Right ventricle myocardium inferior (tissue), 1 donor: ENCODE data around the gene TTLL9. TPM values are rescaled to one million over a fixed set of nuclear protein-coding genes. Genes with fewer than 3 reads are reported as not detected.

ENCODE experiments used
- ATAC-seq: fragments of 200-7000 bp; cut with Tn5 transposase; one replicate; pipeline ENCODE4 v1.9.1; 2020; ENCODE audit warnings: mild to moderate bottlenecking, moderate library complexity
- DNase-seq: peaks from one replicate; pipeline ENCODE4 v3.0.0; 2021; ENCODE audit errors: missing footprints
- intact Hi-C: fragments of 100-400 bp; cut with DNase I; formaldehyde crosslinking; loops from one replicate; pipeline ENCODE4 v1.11.0; 2022
- total RNA-seq: library from RNA; stranded (reverse); fragmentation: NEBNext Ultra II Directional; extraction: Animal tissue kit (Norgen Biotek cat#: 25700); gene quantifications from one replicate; pipeline ENCODE4 v1.2.1, GENCODE V29; 2021
- donor health status: DM: no; HTN: yes; CAD: no; lungs with severe emphysema.

TTLL9 gene
- total RNA-seq, 1 donor from 2014 or later = not detected

GRCh38 chr20:31869673-31869941 is 827 bp upstream of the TTLL9 start:
- intact Hi-C loops = no loop called here
- ATAC-seq (peak; percentile 5), DNase-seq (no peak)

DNA sequence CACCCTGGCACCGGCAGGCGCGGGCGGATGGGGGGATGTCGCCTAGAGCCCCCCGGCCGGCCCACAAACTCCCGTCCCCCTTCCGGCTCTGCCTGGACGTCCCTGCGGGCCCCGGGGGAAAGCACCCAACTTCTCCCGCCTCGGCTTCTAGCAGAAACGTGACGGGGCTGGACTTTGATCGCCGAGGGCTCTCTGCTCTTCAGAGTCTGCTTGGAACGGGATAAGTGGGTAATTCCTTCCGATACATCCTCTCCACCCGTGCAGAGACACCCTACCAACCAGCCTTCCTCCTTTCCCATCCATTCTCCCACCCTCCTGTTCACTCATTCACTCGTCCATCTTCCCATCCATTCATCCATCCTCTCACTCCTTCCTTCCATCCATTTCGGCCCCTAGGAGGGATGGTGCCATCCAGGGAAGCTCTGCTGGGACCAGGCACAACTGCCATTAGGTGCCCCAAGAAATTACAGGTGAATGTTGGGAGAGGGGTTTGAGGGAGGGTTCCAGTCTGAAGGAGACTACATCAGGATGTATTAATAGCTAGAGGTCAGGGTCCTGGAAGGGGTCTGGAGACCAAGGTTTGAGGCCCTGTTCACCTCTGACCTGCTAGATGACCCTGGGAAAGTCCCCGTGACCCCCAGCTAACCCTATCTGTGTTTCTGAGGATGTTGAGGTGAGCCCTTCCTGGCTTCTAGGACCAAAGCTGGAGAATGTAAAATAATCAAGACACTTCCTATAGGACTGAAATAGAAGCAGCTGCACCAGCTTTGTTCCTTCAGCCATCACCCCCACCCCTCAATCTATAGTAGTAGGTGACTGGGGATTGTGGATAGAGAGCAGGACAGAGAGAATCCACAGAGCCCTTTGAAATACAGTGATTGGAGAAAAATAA is 538 bp downstream of the TTLL9 start:
- DNase-seq (no peak), ATAC-seq (no peak)
- intact Hi-C loops = no loop called here

DNA sequence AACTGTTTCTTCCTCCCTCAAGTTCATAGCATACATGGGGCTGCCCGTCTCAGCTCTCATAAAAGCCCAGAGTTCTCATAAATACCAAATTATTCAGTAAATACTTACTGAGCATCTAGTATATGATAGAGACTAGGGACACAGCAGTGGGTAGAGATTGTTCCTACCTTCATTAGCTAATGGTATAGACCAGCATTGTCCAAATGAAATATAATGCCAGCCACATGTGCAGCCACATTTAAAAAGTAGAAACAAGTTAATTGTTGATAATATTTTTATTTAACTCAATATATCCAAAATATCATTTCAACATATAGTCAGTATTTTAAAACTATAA is 1.2 kb downstream of the TTLL9 start:
- ATAC-seq (no peak), DNase-seq (no peak)
- intact Hi-C loops = no loop called here

DNA sequence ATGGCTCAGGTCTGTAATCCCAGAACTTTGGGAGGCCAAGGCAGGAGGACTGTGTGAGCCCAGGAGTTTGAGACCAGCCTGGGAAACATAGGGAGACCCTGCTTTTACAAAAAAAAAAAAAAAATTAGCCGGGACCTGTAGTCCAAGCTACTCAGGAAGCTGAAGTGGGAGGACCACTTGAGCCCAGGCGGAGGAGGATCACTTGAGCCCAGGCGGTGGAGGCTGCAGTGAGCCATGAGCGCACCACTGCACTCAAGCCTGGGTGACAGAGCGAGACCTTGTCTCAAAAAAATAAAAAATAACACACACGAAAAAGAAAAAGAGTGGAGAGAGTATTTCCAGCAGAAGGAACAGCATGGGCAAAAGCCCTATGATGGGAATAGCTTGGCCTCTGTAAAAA is 2.0 kb downstream of the TTLL9 start:
- intact Hi-C loops = no loop called here
- ATAC-seq (no peak), DNase-seq (no peak)

GRCh38 chr20:31875671-31876070 is 5.2 kb downstream of the TTLL9 start:
- ATAC-seq (no peak), DNase-seq (no peak)
- intact Hi-C loops = no loop called here

DNA sequence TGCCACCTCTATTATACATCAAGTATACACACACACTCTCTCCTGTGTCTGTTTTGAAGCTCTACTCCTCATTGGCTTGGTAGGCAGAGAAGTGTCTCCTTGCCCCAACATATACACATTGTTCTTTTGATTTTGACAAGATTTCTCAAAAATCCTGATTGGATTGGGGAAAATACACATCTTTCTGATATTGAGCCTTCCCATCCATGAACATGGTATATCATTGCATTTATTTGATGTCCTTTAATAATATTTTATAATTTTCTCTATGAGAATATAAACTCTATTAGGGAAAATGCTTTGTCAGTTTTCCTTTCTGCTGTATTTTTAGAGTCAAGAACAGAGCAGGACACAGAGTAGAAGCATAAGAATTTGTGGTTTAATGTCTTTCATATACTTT is 7.2 kb downstream of the TTLL9 start:
- intact Hi-C loops = no loop called here
- ATAC-seq = no peak
- DNase-seq = no peak

DNA sequence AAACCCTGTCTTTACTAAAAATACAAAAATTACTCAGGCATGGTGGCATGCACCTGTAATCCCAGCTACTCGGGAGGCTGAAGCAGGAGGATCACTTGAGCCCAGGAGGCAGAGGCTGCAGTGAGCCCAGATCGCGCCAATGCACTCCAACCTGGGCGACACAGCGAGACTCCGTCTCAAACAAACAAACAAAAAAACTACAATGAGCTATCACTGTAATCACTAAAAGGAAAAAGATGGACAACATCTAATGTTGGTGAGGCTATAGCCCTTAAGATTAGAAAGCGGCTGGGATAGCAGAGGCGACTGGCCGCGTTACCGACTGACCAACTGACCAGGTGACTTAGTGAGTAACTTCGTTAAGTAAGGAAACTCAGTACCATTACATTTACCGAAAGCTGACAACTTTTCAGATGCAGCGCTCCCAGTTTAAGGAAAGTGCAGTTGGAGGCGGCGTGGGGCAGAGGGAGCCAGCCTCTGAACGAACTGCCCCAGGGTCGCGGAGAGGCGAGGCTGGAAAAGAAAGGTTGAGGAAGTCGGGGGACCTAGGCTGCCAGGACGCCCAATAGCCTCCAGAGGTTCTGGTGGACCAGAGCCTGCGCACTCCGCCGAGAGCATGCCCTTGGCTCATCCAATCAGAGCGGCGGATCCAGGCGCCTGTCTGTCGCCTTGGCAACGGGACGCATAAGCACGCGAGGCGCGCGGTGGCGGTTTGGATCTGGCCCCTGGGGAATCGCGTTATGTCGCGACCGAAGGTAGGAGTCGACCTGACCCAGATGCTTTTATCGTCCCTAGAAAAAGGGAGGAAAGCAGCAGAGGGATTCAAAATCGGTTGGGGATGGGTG is 8.9 kb downstream of the TTLL9 start:
- intact Hi-C loops = no loop called here
- peak; percentile 98 for ATAC-seq
- peak; percentile 96 for DNase-seq

DNA sequence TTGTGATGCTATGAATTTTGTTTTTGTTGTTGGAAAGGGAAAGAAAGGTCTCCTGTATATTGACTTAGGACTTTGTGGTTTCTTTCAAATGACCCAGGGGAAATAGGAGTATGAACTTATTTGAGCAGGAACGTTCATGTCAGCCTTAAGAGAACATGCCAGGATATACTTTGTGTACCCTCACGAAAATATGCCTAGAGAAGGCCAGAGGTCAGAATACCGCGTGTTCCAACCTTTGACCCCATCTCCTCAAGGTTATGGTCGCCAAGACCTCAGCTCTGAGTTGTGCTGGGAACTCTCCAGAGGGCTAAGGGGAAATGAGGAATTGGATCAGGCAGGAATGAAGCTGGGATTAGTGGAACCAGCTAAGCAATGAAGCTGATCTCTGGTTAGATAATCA is 11.5 kb downstream of the TTLL9 start:
- ATAC-seq (no peak), DNase-seq (no peak)
- intact Hi-C loops = no loop called here

- DNase-seq = no peak
- ATAC-seq = no peak
- intact Hi-C loops = no loop called here
These were observed 13.4 kb downstream of the TTLL9 start for GRCh38 chr20:31883829-31884228.

DNA sequence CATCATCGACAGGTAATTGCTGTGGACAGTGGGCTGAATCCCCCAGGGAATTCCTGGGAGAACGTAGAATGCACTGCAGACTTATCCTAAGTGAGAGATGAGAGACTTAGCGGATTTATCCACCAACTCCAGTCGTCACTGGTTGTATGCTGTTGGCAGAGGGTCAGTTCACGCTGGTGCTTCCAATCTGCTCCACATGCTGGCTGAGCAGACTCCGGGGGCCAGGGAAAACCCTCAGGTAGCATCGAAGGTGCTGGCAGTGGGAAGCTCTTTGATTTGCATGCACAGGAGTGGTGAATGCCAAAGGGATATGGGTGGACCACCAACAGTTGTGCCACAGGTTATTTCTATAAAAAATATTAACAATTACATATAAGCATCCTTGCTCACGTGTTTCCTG is 20.2 kb downstream of the TTLL9 start:
- intact Hi-C loops = no loop called here
- ATAC-seq (no peak), DNase-seq (no peak)

DNA sequence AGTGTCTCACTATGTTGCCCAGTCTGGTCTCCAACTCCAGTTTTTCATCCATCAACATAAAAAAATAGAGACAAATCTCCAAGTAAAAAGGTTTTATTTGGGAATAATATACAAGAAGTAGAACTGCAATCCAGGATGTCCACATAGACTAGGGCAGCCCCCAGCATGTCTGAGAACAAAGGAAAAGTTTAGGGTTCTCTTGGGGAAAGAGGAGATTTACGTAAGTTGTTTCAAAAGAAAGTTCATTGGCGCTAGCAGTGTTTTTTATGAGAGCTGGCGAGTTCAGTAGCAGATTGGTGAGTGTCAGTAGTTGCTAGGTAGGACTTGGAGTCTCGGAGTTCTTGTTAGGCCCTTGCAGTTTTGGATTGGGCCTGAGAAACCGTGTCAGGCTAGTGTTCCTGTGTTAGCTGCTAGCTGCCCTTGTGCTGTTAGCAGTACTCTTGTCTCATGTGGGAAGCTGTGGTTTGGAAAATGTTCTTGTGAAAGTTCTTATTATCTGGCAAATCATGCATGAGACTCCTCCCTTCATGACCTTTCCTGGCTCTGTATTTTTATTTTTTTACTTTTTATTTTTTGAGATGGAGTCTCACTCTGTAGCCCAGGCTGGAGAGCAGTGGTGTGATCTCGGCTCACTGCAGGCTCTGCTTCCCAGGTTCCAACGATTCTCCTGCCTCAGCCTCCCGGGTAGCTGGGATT is 24.7 kb downstream of the TTLL9 start:
- DNase-seq = no peak

GRCh38 chr20:31896049-31896448 is 25.6 kb downstream of the TTLL9 start:
- intact Hi-C loops = no loop called here
- DNase-seq (no peak), ATAC-seq (no peak)

More for the DNA sequence above, 24.7 kb downstream of the TTLL9 start:
- intact Hi-C loops = no loop called here
- ATAC-seq = peak; percentile 97

- intact Hi-C loops = no loop called here
- ATAC-seq (no peak), DNase-seq (no peak)
These were observed 27.1 kb downstream of the TTLL9 start for GRCh38 chr20:31897541-31897940.

DNA sequence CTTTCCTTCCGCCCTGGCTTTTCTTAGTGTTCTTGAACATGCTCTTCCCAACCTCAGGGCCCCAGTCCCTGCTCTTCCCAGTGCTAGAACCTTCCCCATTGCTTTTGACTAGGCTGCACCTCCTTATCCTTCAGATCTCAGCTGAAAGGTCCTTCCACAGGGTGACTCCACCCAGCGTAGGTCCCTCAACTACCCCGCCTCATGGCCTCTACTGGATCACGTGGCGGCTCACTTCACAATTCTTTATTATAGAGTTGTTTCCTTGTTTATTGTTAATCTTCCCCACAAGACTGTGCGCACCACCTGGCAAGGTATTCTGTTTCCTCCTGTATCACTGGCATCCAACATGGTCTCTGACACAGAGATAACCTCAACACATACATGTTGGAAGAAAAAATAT is 31.2 kb downstream of the TTLL9 start:
- intact Hi-C loops = no loop called here
- no peak for ATAC-seq
- DNase-seq = no peak

DNA sequence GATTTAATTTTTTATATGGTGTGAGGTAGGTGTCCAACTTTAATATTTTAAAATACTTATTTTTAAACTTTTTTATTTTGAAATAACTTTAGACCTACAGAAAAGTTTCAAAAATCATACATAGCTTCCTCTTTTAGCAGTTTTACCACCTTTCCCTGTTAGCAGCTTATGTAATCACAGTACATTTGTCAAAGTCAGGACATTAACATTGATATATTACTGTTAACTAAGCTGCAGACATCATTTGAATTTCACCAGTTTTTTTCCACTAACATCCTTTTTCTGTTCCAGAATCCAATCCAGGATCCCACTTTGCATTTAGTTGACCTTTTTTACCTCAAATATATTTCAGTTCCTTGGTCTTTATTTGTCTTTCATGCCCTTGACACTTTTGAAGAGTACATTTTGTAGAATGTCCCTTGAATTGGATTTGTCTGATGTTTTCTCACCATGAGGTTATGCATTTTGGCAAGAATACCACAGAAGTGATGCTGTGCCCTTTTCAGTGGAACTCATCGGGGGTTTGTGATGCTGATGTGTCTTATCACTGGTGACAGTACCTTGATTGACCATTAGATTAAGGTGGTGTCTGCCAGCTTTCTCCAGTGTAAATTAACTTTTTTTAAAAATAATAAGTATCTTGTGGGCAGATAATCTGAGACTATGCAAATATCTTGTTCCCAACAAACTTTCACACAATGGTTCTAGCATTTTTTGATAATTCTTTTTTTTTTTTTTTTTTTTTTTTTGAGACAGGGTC is 33.4 kb downstream of the TTLL9 start:
- intact Hi-C loops = no loop called here

DNA sequence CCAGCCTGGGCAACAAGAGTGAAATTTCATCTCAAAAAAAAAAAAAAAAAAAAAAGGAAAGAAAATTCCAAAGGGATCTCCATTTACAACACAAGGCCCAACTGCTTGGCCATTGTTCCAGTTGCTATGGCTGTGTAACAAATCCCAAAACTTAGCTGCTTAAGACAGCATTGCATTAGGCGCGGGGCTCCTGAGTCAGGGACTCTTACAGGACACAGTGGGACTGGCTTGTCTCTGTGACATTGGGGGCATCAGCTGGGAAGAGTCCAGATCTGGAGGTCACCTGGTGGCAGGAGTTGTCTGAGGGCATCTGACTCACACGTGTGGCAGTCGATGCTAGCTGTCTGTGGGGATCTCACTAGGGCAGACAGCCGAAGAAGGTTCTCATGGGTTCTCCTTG is 35.6 kb downstream of the TTLL9 start:
- ATAC-seq (no peak), DNase-seq (no peak)
- intact Hi-C loops = no loop called here

More for the DNA sequence above, 33.4 kb downstream of the TTLL9 start:
- no peak for ATAC-seq
- DNase-seq = no peak

DNA sequence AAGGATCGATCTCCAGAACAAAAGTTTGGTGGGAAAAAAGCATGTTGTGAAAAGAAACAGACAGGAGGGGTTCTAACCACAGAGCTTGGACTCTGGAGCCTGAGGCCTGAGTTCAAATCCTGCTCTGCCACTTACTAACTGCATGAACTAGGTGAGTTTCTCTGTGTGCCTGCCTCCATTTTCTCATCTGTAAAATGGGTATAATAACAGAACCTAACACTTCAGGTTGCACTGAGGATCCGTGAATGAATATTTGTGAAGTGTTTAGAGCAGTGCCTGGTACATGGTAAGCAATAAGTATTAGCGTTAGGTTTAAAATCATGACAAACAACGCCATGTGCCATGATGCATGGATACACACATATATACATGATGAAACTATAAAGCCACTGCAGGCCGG is 36.6 kb downstream of the TTLL9 start:
- intact Hi-C loops = no loop called here
- DNase-seq (no peak), ATAC-seq (no peak)

GRCh38 chr20:31908016-31908415 is 37.6 kb downstream of the TTLL9 start:
- ATAC-seq (no peak), DNase-seq (no peak)
- intact Hi-C loops = no loop called here

- ATAC-seq = no peak
- DNase-seq = no peak
- intact Hi-C loops = no loop called here
These were observed 38.0 kb downstream of the TTLL9 start for GRCh38 chr20:31908424-31908823.
